Ramos (cell line): ENCODE results near the gene OXNAD1.

ENCODE experiments used
- in situ Hi-C: fragments of 300-500 bp; cut with MboI; formaldehyde crosslinking; loops from one replicate; pipeline ENCODE4 v1.14.3; 2022; ENCODE audit warnings: low sequenced_read_pairs; ENCODE audit not compliant: unreplicated experiment

Gene OXNAD1

DNA sequence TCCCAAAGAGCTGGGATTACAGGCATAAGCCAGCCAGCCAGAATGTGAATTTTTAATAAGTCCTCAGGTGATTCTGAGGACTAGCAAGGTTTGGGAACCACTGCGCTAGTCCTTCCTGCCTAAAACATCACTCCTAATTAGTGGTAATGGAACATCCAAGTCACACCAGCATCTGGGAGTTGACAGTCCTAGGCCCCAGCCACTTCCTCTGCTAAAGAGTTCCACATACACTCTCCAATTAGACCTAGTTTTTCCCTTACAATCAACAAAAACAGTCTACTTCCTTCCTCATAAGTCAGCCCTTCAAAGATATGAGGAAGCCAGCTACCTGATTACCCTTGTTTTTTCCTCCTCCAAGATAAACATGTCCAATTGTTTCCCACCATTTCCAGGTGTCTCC lies 78.1 kb downstream of the OXNAD1 start:
- in situ Hi-C loops, result no loop called here

DNA sequence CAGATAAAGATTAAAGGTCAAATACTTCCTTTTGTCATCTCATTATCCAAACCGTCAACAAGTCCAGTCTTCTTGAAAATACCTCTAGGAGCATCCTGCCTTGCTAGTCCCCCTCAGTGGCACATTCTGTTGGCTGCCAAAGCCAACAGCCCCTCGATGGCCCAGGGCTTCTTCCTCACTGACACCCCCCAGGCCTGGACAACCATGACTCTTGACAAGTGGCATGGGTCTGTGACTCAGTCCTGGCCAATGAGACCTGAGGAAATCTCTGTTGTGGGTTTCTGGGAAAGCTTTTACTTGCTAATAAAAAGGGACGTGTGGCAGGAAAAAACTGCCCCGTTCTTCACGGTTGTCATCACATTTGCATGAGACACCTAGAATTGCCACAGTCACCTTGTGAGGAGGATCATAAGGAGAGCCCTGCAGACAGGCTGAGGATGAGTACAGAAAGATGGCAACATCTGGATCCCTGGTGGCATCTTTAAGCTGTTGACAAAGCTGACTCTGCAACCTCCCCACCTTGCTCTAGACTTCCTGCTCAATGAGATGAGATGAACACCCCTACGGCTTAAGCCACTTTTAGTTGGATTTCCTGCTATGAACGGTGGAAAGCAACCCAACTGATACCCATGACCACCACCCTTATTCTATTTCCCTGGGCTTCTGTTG lies 81.5 kb downstream of the OXNAD1 start:
- in situ Hi-C loops, result no loop called here

DNA sequence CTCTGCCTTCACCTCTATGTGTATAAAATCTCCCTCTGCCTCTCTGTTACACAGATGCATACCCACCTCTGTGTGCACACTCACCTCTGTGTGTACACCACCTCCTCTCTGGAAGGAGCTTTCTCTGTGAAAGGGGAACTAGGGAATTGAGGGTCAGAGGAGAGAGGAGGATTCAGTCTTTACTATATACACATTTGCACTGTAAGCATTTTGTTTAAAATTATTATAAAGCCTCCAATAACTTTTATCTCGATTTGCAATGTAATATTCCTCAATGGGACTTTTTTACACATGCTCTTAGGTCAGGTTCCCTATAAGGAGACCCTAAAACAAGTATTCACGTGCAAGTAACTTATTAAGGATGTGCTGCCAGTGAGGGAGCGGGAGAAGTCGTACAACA lies 82.5 kb downstream of the OXNAD1 start:
- in situ Hi-C loops, result no loop called here

DNA sequence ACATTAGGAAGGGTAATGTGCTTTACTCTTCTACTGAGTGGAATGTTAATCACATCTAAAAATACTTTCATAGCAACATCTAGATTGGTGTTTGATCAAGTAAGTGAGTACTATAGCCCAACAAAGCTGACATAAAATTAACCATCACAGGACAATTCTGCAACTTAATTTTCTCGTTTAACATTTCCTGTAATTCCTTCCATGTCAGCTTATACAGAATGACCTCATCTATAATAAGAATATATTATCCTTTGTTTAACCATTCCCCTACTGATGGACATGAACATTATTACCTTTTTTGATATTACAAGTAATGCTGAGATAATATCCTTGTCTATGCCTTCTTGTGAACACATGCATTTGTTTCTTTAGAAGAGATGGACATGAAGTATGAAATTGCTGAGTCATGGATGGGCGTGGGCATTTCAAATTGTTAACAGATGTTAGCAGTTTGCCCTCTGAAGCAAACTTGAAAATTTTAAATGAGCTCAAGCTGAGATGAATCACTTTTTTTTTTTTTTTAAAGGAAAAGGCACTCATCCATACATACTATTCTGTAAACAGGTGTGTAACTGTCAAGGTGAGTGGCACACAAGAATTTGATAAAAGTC lies 85.1 kb downstream of the OXNAD1 start:
- in situ Hi-C loops, result no loop called here

DNA sequence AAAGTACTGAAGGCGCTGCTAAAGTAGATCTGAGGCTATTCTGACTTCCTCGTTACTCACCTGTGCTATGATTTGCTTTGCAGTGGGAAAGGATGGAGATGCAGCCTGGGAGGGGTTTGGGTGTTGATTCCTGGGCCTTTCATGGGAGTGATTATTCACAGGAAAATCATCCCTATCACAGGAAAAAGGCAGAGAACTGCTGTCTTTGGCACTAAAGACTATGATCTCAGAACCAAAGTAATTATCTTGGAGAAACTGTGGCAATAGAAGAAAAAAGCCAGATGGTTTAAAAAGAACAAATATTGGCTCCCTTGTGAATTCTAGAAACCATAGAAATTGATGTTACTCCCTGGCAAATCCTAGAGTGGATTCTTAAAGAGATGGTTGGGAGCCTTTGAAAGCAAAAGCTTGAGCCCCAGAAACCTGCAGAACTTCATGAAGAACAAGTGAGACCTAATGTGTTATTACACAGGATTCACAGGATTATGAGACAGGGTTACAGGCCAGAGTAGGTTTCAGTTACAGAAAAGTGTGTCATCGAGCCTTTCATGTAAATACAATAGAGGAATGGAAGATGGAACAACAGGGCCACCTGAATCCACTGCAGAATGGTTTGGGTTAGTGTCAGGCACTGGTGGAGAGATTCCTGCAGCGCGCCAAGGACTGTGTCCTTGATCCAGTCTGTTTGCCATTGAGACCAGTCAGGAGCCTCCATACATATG lies 85.7 kb downstream of the OXNAD1 start:
- in situ Hi-C loops, result no loop called here

DNA sequence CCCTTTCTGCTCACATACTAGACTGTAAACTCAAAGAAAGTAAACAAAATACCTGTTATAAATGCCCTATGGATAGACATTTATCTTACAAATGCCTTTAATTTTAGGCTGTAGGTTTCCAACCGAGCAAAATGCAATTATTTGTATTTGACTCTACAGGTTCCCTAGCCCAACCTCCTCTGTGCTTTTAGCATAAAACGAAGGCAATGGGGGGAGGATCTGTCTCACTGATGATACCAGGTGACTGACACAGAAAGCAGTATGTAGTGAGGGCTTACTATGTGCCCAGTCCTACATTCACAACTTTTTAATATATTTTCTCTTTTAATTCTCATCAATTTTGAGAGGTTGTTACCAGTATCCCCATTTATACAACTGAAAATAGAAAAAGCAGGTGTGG lies 87.4 kb downstream of the OXNAD1 start:
- in situ Hi-C loops, result no loop called here

DNA sequence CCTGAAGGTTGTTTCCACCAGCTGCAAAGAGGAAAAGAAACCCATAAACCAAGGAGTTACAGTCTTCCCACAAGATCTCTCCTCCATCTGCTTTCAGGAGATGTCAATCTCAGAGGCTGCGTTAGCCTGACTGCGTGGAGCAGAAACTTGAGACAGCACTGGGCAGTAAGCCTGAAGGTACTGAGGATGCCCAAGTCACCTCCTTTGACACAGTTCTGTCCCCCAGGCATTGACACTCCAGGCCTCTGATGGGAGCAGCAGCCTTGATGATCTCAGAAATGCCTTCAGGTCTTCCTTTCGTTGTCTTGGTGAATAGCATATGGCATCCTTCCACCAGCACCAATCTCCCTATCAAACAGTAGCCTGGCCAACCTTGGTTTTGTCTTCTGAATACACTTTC lies 89.3 kb downstream of the OXNAD1 start:
- in situ Hi-C loops, result no loop called here
